Natural killer cell treated with Interleukin-12 subunit alpha and Interleukin-12 subunit beta and Interleukin-15 and Interleukin-18, amount 100 ng/mL, for 72 hours (primary cell): Measurements from ENCODE around the gene FCRLA. TPM values are rescaled to one million over a fixed set of nuclear protein-coding genes. Genes with fewer than 3 reads are reported as not detected.
"Not testable (repeated sequence)": the region's sequence is repeated elsewhere in the genome, so short reads cannot be mapped to it uniquely, and the experiment has no call there.

Source experiments
- ATAC-seq, 2 donors: fragments of 150-1000 bp; cut with Tn5 transposase in 1 of 2; sonication (Bioruptor Pico), chemical (Tn5 transposase) in 1 of 2; 2 replicates each; pipeline ENCODE4 v1.10.0; 2021
- DNase-seq: peaks from one replicate; pipeline ENCODE4 v3.0.0; 2022; ENCODE audit warnings: low spot score
- H3K27ac Mint-ChIP-seq, 2 donors: 1 replicate in 1 of 2; 2 replicates in 1 of 2; pipeline ENCODE4 v1.8.0; 2022; ENCODE audit warnings: mixed read lengths in 2 of 2, mild to moderate bottlenecking in 1 of 2, moderate library complexity in 1 of 2
- H3K27me3 Mint-ChIP-seq, 2 donors: 1 replicate in 1 of 2; 2 replicates in 1 of 2; pipeline ENCODE4 v1.8.0; 2022; ENCODE audit warnings: mixed read lengths in 2 of 2
- H3K36me3 Mint-ChIP-seq: one replicate; pipeline ENCODE4 v1.8.0; 2022; ENCODE audit warnings: mixed read lengths
- H3K4me1 Mint-ChIP-seq, 2 donors: 1 replicate in 1 of 2; 2 replicates in 1 of 2; pipeline ENCODE4 v1.8.0; 2022; ENCODE audit warnings: low read depth in 2 of 2, mixed read lengths in 2 of 2, mild to moderate bottlenecking in 1 of 2
- H3K4me3 Mint-ChIP-seq: one replicate; pipeline ENCODE4 v1.8.0; 2022; ENCODE audit warnings: mixed read lengths
- H3K9me3 Mint-ChIP-seq: 2 replicates; pipeline ENCODE4 v1.8.0; 2022; ENCODE audit warnings: mixed read lengths
- total RNA-seq, 2 donors: library from RNA; stranded (reverse); gene quantifications; one replicate each; pipeline ENCODE4 v1.2.3, GENCODE V29; 2022

FCRLA gene, protein sequence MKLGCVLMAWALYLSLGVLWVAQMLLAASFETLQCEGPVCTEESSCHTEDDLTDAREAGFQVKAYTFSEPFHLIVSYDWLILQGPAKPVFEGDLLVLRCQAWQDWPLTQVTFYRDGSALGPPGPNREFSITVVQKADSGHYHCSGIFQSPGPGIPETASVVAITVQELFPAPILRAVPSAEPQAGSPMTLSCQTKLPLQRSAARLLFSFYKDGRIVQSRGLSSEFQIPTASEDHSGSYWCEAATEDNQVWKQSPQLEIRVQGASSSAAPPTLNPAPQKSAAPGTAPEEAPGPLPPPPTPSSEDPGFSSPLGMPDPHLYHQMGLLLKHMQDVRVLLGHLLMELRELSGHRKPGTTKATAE
- not detected for total RNA-seq

GRCh38 chr1:161706482-161707347 lies at the start of gene FCRLA:
FCRLA (plus strand) TSS chr1:161707229; CDS start chr1:161707265, 36 bp downstream.
- H3K9me3 Mint-ChIP-seq, result no peaks in the 10 kb centered on the region
- H3K27me3 Mint-ChIP-seq, result peaks cover 7% of the 10 kb centered on the region in 2 donors
- H3K4me1 Mint-ChIP-seq, result peaks cover 0 to 5% of the 10 kb centered on the region in 2 donors
- no peak within 1 kb of the TSS for H3K27ac Mint-ChIP-seq
- H3K36me3 Mint-ChIP-seq, result no peaks in the 10 kb centered on the region
- no peak for DNase-seq
- H3K4me3 Mint-ChIP-seq, result no peak within 1 kb of the TSS
- no peak for ATAC-seq

- not testable (repeated sequence) for H3K9me3 Mint-ChIP-seq, H3K36me3 Mint-ChIP-seq, H3K4me3 Mint-ChIP-seq, ATAC-seq, DNase-seq, H3K27me3 Mint-ChIP-seq, H3K4me1 Mint-ChIP-seq, H3K27ac Mint-ChIP-seq
Measured at GRCh38 chr1:161658524-161658923, 48.5 kb upstream of the FCRLA start.

DNA sequence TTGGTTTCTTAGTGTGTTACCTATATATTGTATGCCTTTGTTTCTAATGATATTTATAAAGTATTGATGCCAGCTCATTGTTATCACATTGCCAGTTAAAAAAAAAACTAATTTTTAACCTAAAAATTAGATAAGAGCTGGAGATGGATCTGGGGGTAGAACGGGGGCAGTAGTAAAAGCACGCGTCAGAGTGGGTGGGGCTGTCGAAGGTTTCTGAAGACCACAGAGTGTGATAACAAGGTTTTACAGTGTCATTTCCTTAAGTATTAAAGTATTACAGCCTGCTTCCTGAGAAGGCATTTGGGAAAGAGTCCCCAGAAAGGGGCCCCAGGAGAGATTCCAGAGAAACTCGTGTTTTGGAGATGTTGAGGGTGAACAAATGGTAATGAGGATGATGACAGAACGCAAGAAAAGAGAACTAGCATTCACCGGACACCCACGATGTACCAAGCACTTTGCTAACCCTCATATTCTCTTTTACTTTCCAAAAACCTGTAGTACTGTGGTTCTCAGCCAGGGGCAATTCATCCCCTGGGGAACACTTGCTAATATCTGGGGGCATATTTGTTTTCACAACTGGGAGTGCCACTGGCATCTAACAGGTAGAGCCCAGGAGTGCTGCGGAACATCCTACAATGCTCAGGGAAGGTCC lies 45.2 kb upstream of the FCRLA start:
- H3K4me1 Mint-ChIP-seq, DNase-seq, H3K27ac Mint-ChIP-seq, H3K36me3 Mint-ChIP-seq, H3K27me3 Mint-ChIP-seq, H3K9me3 Mint-ChIP-seq, H3K4me3 Mint-ChIP-seq: not testable (repeated sequence)
- peak; percentile 73 to 80 for ATAC-seq

DNA sequence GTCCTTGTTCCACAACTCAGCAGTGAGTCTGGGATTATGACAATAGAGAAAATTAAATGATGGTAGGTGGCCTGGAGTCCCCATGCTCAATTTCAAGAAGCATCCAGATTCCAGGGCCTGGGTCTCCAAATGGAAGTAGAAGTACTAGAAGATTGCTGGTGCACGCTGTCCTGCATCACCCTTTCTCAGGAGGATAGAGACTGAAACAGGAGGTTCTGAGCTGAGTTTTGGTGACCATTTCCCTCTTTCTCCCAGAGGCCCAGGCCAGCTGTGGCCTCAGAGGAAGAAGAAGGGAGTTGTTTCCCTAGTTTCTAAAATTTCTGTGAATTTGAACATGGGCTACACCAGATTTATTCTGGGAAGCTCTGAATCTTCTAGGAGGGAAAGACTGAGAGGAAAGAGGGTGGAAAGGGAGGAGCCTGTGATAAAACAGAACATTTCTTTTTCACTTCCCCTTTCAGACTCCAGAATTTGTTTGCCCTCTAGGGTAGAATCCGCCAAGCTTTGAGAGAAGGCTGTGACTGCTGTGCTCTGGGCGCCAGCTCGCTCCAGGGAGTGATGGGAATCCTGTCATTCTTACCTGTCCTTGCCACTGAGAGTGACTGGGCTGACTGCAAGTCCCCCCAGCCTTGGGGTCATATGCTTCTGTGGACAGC lies 44.2 kb upstream of the FCRLA start, which contains the start of gene FCGR2B:
Gene FCGR2B (plus strand): TSS at position 460 of the 656 bp plus-strand sequence. CDS start 99 bp downstream, at position 559.
- not testable (repeated sequence) for H3K4me3 Mint-ChIP-seq, H3K27ac Mint-ChIP-seq, H3K27me3 Mint-ChIP-seq, H3K4me1 Mint-ChIP-seq, H3K9me3 Mint-ChIP-seq, H3K36me3 Mint-ChIP-seq, DNase-seq, ATAC-seq

DNA sequence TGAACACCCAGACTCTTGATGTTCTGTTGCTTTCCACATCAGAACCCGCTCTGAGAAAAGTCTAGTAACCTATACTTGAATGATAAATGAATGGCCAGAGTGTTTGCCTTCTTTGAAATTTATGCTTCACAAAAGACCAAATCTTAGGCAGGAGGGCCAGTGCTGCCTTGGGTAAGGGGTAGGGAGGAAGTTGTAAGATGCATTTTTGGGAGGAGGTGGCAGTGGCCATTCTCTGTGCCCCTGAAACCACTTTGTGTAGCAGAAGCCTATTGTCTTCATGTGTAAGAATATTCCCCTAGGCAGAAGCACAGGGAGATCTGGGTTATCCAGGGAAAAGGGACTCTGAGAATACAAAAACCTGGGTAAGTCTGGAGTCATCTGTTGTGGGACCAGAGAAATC lies 43.5 kb upstream of the FCRLA start:
- not testable (repeated sequence) for H3K4me1 Mint-ChIP-seq, DNase-seq, H3K4me3 Mint-ChIP-seq, H3K36me3 Mint-ChIP-seq, H3K9me3 Mint-ChIP-seq, H3K27me3 Mint-ChIP-seq, H3K27ac Mint-ChIP-seq
- peak in 1 of 2 donors; percentile 32 for ATAC-seq

- not testable (repeated sequence) for H3K9me3 Mint-ChIP-seq
Measured at GRCh38 chr1:161664689-161665088, 42.3 kb upstream of the FCRLA start.

GRCh38 chr1:161671045-161672020 lies 35.7 kb upstream of the FCRLA start:
- not testable (repeated sequence) for H3K27ac Mint-ChIP-seq, DNase-seq, H3K27me3 Mint-ChIP-seq

More at GRCh38 chr1:161664689-161665088, 42.3 kb upstream of the FCRLA start:
- H3K27me3 Mint-ChIP-seq, H3K4me3 Mint-ChIP-seq, DNase-seq, H3K27ac Mint-ChIP-seq, ATAC-seq, H3K36me3 Mint-ChIP-seq, H3K4me1 Mint-ChIP-seq: not testable (repeated sequence)

GRCh38 chr1:161673437-161673836 lies 33.6 kb upstream of the FCRLA start:
- not testable (repeated sequence) for DNase-seq, H3K4me3 Mint-ChIP-seq

More at GRCh38 chr1:161671045-161672020, 35.7 kb upstream of the FCRLA start:
- H3K36me3 Mint-ChIP-seq, H3K9me3 Mint-ChIP-seq, H3K4me1 Mint-ChIP-seq, H3K4me3 Mint-ChIP-seq: not testable (repeated sequence)
- peak in 1 of 2 donors; percentile 26 for ATAC-seq

GRCh38 chr1:161674447-161674846 lies 32.6 kb upstream of the FCRLA start:
- H3K27me3 Mint-ChIP-seq, H3K36me3 Mint-ChIP-seq, DNase-seq, ATAC-seq, H3K4me3 Mint-ChIP-seq, H3K9me3 Mint-ChIP-seq, H3K4me1 Mint-ChIP-seq, H3K27ac Mint-ChIP-seq: not testable (repeated sequence)

More at GRCh38 chr1:161673437-161673836, 33.6 kb upstream of the FCRLA start:
- not testable (repeated sequence) for H3K4me1 Mint-ChIP-seq, ATAC-seq, H3K27me3 Mint-ChIP-seq, H3K9me3 Mint-ChIP-seq, H3K27ac Mint-ChIP-seq, H3K36me3 Mint-ChIP-seq

DNA sequence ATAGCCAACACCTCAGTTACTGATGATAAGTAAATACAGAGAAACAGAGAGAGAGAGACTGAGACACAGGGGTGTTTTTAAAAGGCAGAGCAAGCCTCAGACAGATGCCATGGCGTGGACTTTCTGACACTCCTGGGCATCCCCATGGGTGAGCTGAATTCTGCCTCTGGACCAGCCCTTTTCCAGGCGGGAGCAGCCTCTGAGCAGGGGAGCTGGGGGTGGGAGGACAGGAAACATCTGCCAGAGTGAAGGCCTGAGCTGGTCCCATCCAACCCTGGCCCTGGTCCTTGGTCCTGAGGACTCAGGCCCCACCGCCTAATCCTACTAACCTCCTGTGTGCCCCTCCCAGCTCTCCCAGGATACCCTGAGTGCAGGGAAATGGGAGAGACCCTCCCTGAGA lies 32.1 kb upstream of the FCRLA start:
- H3K9me3 Mint-ChIP-seq, H3K4me3 Mint-ChIP-seq, ATAC-seq, DNase-seq, H3K36me3 Mint-ChIP-seq, H3K27me3 Mint-ChIP-seq, H3K4me1 Mint-ChIP-seq, H3K27ac Mint-ChIP-seq: not testable (repeated sequence)

DNA sequence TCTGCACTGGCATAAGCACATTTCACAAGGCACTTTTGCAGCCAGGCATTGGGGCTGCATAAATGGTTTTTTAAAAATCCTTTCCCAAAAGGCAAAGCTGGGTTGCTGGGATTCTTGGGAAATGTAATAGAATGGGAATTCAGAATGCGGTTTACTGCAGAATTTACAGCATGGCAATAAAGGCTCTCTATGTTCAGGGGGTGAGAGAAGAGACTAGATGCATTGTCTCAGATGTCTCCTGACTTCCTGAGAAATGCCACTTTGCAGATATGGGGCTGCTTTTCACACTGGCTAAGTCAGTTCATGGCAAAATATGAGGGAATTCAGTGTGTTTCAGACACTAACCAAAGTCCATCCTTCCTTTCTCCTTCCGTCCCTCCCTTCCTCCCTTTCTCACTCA lies 30.6 kb upstream of the FCRLA start:
- Mint-ChIP-seq H3K36me3 (no peaks in the 10 kb centered on the region), H3K9me3 (no peaks in the 10 kb centered on the region), H3K4me3 (no peak overlapping the region), H3K27me3 (no peaks in the 10 kb centered on the region), H3K4me1 (peaks cover 0 to 3% of the 10 kb centered on the region in 2 donors), H3K27ac (no peak overlapping the region)
- DNase-seq (no peak), ATAC-seq (no peak)

- Mint-ChIP-seq H3K4me3 (no peak overlapping the region), H3K27me3 (no peaks in the 10 kb centered on the region), H3K4me1 (peaks cover 0 to 3% of the 10 kb centered on the region in 2 donors), H3K36me3 (no peaks in the 10 kb centered on the region), H3K27ac (peak overlapping the region in 1 of 2 donors; percentile 12), H3K9me3 (no peaks in the 10 kb centered on the region)
- DNase-seq (no peak), ATAC-seq (no peak)
Measured at GRCh38 chr1:161676958-161677689, 29.9 kb upstream of the FCRLA start.
